HG03103 (cell line): ENCODE results near the gene TTLL11.

Experiments used
- ATAC-seq: cut with Tn5 transposase; IDR thresholded peaks from one replicate; pipeline ENCODE4 v1.9.1; 2021; ENCODE audit warnings: low read depth; ENCODE audit not compliant: unreplicated experiment

TTLL11 gene

DNA sequence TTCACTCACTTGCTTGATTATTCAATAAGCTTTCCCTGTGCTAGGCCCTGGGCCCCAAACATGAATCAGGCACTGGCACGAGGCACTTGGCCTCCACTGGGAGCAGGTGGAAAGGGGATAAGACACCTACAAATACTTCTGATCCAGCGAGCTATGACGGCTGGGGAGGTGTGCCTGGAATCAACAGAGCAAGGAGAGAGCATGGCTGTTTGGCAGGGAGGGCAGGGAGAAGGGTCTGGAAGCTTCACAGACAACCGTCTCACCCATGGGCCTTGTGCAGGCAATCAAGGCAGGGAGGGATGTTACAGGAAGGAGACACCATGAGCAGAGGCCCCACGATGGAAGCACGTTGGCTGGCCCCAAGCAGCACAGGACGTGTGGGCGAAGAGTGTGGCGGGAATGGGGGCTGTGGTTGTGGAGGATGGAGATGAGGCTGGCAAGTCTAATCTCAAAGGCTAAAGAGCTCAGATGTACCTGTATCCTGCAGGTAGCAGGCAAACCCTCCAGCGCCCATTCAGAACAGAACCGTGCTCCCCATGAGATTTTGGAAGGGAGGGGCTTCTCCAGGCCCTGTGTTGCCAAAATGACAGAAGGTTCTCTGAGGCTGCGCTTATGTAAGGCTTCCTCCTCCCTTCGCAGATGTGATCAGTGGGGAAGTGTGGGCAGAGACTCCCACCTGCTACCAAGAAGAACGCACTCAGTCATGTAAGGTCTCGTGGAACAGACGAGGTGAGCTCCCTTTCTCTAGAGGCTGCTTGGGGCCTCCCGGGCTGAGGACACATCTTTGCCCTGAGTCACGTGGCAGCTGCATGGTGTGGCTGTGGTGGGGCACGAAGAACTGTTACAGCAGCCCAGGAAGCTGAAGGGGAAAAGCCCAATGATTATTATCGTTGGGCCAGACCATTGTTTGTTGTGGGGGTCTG lies 252.0 kb downstream of the TTLL11 start:
- ATAC-seq: no peak

DNA sequence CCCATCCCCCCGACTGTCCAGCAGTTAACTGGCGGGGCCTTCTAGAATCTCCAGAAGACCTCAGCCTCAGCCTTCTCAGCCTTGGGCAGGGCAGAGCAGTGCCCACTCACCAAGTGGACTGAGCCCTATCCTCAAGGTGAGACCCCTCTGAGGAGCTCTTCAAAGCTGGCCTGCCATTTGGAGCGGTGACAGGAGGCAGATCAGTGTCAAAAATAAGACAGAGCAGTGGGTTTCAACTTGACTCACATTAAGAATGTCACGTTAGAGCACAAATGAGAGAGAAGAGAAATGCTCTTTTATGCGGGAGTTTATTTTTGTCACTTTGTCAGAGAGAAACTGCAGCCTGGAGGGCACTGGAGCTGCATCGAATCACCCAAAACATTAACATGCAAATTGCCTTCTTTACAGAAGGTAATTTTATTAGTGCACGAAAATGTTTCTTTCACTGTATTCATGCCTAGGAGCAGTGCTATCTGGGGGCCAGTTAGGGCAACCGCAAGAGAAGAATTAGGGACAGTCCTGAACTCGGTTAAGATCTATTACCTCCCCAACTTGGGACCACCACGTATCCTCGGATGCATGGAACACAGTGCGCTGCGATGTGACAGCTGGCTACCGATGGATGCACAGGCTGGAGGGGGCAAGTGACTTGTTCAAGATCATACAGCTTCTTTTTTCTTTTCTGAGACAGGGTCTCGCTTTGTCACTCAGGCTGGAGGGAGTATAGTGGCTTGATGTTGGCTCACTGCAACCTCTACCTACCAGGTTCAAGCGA lies 253.2 kb downstream of the TTLL11 start:
- peak; percentile 72 for ATAC-seq

DNA sequence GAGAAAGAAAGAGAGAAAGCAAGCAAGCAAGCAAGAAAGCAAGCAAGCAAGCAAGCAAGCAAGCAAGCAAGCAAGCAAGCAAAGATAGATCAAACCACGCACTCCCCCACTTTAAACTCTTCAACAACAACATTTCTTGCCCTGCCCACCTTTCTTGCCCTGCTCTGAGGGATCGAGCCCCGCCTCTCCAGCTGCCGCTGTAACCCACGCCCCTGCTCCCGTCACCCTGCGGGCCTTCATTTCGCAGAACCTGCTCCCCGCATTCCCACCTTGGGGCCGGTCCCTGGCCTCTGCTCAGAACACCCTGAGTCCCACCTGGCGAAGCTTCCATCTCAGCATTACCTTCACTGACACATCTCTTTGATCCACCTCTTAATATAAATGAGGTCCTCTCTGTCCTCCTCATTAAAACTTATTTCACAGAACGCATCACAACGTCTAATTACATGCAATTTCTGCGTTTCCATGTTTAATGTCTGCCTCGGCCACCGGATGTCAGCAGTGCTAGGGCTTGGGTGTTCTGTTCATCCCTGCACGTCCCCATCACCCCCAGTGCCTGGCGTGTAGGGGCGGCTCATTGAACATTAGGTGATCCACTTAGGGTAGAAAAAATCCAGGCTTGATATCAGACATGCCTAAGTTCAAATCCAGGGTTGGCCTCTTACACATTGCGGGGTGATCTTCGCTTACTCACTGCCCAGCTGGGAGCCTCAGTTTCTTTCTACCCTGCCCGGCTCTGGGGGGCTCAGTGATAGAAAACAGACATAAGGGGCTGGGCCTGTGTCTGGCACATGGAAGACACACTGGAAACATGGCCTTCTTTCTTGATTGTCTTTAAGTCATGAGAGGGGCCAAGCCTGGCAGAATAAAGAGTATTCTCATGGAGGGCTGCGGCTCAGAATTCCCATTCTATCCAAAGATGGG lies 254.1 kb downstream of the TTLL11 start:
- ATAC-seq: no peak

DNA sequence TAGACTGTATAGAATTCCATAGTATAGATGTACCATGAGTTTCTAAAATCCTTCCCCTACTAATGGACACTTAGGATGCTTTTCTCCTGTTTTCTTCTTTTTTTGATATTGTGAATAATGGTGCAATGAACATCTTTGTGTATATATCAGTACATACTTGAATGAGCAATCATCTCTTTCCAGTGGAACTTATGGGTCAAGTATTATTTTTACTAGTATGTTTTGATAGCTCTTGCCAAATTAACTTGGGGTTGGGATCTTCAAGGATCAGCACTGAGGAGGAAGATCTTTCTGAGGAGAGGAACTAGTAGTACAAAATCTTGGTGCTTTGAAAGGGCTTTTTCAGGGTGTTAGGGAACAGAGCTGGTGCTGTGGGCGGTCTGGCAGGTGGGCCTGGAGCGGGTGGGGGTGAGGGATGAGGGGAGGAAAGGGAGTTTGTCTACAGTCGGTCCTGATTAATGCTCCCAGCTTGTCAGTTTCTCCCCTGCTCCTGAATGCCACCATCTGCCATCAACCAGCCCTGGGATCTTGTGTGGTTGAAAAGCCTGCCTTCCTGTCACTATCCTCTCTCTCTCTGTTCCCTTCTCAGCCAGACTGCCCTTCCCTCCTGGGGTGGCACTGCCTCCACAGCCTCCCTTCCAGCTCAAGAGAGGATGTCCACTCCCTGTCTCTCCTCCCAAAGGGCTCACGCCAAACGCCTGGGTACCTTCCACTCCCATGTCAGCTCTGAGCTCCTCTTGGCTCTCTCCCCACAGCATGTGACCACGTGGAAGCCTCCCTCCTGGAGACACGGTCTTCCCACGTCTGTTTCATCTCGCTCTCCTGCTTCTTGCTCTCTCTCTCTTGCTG lies 255.8 kb downstream of the TTLL11 start:
- ATAC-seq: no peak

DNA sequence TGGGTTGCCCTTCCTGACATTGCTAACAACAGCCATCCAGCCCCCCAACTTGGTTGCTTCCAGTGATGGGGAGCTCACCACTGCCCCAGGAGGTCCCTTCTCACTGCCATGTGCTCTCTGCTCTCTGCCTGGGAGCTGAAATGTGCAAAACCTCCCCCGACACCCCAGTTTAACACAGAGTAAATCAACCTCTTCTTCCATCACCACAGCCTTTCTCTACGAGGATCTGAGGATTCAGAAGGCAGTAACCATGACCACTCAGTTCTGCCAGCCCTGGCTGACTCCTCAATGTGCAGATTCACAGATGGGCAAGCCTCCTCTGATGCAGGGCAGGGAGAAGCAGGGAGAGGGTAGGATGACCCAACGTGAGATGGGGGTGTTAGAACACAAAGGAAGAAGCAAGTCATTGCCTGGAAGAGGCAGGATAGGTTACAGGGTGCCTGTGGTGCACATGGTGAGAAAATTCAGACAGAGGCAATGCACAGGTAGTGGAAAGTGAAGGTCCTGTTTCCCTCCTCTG lies 256.7 kb downstream of the TTLL11 start:
- ATAC-seq: no peak

DNA sequence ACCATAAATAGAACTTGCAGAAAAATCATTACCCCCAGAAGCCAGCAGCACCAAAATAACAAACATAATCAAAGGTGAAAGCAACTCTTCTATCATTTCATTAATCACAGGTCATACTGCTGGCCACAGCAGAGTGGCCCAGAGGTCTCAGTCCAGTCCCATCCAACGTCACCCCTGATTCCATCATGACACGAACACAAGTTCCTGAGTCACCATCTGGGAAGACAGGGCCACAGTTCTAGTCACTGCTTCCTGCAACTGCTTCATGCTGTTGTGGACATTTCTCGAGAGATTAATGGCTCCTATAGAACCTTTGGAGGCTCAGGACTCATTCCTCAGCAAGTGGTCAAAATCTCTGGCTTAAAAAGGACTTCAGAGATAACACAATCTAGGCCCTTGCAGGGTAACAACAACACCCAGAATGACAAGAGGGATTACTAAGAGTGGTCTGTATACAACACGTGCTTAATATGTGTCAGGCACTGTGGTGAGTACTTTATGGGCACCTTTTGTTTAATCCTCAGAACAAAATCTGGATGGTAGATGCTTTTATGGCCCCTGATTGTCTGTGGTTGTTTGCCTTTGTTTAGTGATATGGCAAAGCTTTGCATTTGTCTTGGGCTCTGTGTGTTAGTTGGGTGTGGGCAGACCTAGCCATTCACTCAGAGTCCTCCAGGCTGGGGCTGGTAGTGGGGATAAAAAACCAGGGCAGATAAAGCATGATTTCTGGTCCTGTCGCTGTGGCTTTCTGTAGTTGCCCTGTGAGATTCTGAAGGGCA lies 257.3 kb downstream of the TTLL11 start:
- no peak for ATAC-seq

DNA sequence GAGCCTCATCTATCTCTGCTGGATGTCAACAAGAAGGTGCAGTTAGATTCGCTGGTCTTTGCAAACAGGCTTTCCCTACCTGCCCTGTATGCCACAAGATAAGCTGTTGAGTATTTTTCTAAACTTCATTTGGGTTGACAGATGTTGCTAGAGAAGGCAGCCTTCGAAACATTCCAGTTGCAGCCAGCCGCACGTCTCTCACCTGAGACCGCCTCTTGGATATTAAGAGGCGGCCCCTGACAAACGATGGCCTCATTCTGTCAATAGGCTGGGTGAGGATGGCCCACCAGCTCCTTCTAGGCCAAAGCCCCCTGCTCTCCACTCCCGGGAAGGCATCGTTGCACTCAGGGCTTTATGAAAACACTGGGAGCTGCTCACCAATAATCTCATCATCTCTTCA lies 260.0 kb downstream of the TTLL11 start:
- no peak for ATAC-seq

DNA sequence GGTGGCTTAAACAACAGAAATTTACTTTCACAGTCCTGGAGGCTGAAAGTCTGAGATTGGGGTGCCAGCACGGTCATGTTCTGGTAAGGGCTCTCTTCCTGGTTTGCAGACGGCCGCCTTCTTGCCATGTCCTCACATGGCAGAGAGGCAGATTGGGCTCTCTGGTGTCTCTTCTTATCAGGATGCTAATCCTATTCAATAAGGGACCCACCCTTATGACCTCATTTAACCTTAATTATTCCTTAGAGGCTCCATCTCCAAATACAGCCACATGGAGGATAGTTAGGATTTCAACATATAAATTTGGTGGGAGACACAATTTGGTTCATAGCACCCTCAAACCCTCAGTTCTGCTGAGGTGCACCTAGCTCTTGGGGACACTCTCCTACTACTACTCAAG lies 261.2 kb downstream of the TTLL11 start:
- ATAC-seq: no peak

DNA sequence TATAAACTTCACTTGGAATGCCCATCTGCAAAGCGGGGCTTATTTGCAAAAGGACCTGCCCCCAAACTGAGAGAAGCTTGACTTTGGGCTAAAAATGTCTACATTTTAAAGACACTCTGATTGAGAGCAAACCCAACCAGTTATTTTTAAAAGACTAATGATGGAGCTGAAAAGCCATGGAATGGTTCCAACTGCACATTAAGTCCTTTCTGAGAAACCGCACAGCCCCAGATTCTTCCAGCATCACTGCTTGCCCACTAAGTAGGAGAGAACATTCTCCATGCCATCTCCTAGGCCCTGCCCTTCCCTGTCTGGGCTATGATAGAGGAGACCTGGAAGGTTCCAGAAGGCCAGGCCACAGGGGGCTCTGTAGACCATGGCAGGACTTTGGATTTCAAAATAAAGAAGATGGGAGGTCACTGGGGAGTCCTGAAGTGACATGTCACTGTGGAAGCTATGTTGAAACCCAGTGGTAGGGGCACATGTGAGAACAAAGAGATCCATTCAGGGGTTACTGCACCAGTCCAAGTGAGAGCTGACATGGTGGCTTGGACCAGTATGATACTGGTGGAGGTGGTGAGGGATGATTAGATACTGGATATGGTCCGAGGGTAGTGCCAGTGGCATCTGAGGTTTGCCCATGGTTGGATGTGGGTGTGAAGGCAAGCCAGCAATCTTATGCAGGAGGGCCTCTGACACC lies 262.5 kb downstream of the TTLL11 start:
- no peak for ATAC-seq

DNA sequence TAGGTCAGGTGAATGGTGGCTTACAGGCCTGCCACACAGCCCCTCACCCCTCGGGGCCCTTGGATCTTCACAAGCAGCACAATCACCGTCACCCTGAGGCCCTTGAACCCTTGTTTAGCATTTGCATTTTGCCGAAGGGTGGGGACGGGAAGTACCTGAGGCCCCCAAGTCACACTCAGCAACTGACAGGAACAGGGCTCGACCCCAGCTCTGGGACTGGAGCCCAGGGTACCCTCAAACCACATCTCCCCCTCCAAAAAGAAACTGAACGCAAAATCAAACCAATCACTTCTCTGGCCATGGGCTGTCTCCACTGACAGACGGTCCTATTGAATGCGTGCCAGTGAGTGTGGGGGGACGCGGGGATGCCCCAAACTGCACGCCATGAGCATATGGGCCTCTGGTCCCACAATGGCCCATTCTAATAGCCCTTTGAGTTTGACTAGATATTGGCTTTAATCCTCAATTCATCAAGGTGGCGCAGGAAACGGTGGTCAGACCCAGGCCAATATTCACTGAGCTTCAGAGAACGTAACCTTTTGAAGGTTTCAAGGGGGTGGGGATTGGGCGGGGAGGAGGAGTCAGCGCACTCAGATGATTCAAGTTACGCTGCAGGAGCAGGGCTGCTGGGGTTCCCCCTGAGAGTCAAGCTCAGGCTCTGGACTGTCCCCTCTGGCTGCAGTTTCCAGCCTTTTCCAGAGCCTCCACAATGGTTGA lies 265.7 kb downstream of the TTLL11 start:
- no peak for ATAC-seq

DNA sequence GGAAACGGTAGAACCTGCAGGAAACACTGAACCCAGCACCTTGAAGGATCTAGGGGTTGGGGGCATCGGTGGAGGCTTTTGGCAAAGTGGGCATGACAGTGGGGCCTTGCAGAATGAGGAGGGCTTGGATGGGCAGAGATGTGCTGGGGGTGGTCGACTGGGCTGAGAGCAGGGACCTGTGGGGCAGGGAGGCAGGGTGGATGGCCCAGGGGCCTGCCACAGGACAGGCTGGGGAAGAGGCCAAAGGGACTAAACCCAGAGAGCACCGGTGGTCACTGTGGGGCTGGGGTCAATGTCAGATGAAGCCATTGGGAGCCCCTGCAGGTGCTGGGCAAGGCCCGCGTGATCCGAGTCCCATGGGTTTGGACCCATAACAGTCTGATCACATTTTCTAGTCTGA lies 266.4 kb downstream of the TTLL11 start:
- ATAC-seq: no peak

DNA sequence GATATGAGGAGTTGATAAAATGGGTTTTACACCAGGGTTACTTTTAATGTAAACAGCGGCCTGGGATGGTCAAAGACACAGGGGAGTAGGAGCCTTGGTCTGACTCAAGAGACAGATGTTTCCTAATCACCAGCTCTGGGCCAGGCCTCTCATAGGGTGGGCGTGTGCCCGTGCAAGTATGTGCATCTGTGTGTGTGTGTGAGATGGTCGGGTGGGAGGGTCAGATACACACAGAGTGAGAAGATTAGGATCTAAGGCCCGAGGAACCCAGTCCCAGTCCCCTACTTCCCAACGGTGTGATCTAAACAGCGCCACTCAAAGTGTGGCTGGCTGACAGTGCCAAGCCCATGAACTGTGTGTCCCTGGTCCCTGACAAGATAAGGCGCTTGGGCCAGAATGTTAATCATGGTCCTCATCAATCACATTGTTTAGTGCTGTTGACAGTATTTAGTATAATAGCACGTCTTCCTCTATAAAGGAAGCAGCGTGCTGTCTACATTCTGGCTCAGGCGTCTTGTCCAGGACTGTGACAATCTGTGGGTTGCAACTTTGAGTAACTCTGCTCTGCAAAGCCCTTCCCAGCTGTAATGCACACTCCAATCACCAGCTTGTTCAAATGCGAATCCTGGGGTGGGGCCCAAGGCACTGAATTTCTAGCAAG lies 267.9 kb downstream of the TTLL11 start:
- no peak for ATAC-seq

DNA sequence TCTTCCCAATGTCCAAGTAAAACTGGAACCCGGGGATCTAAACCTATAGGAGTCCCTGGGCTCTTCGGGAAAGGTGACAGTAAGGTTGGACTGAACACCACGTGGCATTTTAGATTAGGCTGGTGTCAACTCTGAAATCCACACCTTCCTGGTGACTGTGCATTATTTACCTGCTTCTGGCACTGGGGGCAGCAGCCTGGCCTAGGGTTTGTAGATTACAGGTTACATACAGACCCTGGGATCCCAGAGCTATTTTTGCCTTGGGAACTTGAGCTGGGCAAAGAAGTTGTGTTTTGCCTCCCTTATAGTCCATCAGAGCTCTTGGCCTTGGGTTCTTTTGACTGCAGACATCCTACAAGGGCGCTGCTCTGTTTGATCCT lies 268.5 kb downstream of the TTLL11 start:
- ATAC-seq: no peak

DNA sequence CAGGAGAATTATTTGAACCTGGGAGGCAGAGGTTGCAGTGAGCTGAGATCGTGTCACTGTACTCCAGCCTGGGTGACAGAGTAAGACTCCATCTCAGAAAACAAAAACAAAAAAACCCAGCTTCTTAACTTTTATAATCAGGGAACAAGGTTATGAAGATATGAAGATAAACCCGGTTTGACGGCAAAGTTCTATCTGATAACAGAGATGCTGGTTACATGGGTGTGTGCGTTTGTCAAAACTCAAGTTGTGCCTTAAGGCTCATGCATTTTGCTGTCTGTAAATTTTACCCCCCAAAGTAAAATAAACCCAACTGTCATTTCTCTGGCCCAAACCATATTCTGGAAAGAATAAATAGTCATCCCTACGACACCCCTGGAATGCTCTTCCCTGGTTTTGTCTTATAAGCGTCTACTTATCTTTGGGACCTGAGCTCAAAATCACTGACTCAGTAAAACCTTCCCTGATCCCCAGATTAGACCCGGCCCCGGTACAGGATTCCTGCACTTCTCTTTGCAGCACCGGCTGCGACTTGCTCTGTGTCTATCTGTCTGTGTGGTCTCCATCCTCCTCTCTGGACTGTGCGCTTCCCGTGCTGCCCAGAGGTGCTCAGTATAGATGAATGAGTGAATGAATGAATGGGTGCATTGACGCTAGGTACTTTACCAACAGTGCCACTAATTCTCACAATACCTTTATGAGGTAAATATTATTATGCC lies 269.5 kb downstream of the TTLL11 start:
- ATAC-seq: no peak

DNA sequence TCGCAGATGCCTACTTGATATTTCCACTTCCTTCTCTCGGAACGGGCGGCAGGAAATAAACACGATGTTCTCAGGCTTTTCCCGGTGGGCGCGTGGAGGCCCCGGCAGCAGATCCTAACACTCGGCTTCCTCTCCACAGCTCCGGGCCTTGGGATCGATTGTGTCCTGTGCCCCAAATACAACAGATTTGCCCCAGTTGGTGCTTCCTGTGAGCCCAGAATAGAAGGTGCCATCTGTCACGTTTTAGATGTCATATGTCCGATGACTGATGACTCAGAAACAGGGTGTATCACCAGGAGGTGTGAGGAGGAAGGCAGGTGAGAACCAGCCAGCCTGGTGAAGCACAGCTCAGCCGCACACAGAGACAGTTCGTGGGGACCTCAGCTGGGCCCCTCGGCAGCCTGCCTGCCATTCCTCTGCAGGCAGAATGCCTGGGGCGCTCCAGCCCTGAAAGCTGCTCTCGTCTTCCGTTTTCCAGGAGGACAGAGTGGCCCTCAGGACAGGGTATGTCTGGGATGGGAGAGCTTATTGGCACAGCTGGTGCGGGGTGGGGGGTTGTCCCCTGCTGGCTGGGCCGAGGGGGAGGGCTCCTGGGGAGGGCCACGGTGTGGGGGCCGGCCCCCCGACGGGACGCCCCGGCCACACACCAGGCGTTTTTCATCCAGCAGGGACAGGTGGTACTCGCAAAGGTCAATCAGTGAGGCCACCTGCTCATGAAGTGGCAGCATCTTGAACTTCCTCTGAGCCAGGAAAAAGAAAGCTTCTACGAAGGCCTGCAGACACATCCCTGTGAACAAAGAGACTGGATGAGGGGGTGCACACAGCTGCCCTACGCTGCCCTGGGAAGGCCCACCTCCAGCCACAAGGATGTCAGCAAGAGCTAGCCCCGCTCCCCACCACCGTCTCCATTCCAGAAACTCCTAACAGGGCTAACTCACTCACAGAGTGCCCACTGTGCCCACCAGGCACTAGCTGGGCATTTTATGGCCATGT lies 270.7 kb downstream of the TTLL11 start:
- ATAC-seq: no peak
